ENCODE measurements around the gene PSD2.

GRCh38 chr5:139893873-139894272 lies 98.3 kb downstream of the PSD2 start:
- no peak for TF ChIP-seq EZH2 (IDR thresholded peaks at IDR 0.05; ENCODE audit: insufficient read depth, poor library complexity, severe bottlenecking)
- TF ChIP-seq EZH2phosphoT487 (IDR thresholded peaks at IDR 0.05; ENCODE audit: insufficient read depth, low read depth), result no peak

All from GM23248 (cell line).